HG03378 (cell line): ENCODE measurements around the gene THSD4.
"Not testable (repeated sequence)": the region's sequence is repeated elsewhere in the genome, so short reads cannot be mapped to it uniquely, and the experiment has no call there.

Experiments
- ATAC-seq: cut with Tn5 transposase; IDR thresholded peaks from one replicate; pipeline ENCODE4 v1.9.1; 2021; ENCODE audit warnings: mild to moderate bottlenecking, moderate library complexity; ENCODE audit not compliant: unreplicated experiment

Gene THSD4

GRCh38 chr15:71143373-71144310, 28.4 kb downstream of the THSD4 start:
- ATAC-seq, result no peak

GRCh38 chr15:71145648-71146047, 30.4 kb downstream of the THSD4 start:
- ATAC-seq, result no peak

GRCh38 chr15:71146580-71146982, 31.3 kb downstream of the THSD4 start:
- ATAC-seq, result no peak

- no peak for ATAC-seq
Observed at GRCh38 chr15:71148048-71148447, 32.8 kb downstream of the THSD4 start.

GRCh38 chr15:71149646-71150557, 34.6 kb downstream of the THSD4 start:
- no peak for ATAC-seq

- no peak for ATAC-seq
Observed at GRCh38 chr15:71151081-71151480, 35.8 kb downstream of the THSD4 start.

- ATAC-seq, result no peak
Observed at GRCh38 chr15:71152542-71152941, 37.3 kb downstream of the THSD4 start.

GRCh38 chr15:71153823-71154524, 38.7 kb downstream of the THSD4 start:
- no peak for ATAC-seq

- ATAC-seq, result no peak
Observed at GRCh38 chr15:71154607-71155200, 39.4 kb downstream of the THSD4 start.

GRCh38 chr15:71155534-71155933, 40.3 kb downstream of the THSD4 start:
- ATAC-seq, result no peak

GRCh38 chr15:71160976-71161375, 45.7 kb downstream of the THSD4 start:
- no peak for ATAC-seq

GRCh38 chr15:71162309-71162708, 47.0 kb downstream of the THSD4 start:
- ATAC-seq, result no peak

- not testable (repeated sequence) for ATAC-seq
Observed at GRCh38 chr15:71164606-71165005, 49.3 kb downstream of the THSD4 start.

GRCh38 chr15:71167445-71168165, 52.3 kb downstream of the THSD4 start:
- no peak for ATAC-seq

GRCh38 chr15:71168166-71168834, 53.0 kb downstream of the THSD4 start:
- ATAC-seq, result no peak

GRCh38 chr15:71170163-71170562, 54.9 kb downstream of the THSD4 start:
- ATAC-seq, result no peak

- ATAC-seq, result no peak
Observed at GRCh38 chr15:71171195-71171594, 55.9 kb downstream of the THSD4 start.

GRCh38 chr15:71174360-71174759, 59.1 kb downstream of the THSD4 start:
- not testable (repeated sequence) for ATAC-seq
